Amygdala (tissue), 56 donors: ENCODE results near the gene IRX1.

Source experiments
- DNase-seq, 56 donors: peaks; one replicate each; lab custom pipeline; 2025; lab: John Stamatoyannopoulos, UW

The IRX1 gene

GRCh38 chr5:3642231-3642630, 46.6 kb downstream of the IRX1 start:
- DNase-seq, result no peak

- DNase-seq, result no peak
Measured at GRCh38 chr5:3650320-3650719, 54.7 kb downstream of the IRX1 start.

DNA sequence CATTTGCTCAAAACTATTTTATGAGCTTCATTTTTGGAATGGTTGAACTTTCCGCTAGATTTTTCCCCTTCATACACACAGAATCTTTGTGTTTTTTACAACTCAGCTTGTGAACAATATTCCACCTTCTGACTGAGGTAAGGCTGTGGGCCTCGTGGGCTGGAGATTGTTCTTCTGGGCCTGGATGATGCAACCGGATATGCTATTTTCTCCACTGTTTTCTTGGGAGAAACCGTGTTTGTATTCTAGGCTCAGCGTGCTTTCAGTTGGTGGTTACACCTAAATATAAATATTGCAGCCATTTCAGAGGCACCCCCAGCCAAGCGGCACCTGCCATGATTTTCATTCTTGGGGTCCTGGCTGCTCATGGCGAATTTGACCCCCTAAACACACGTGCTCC, 55.2 kb downstream of the IRX1 start:
- no peak for DNase-seq
